EH (cell line): ENCODE data around the gene ERLEC1.
"Not testable (repeated sequence)": the region's sequence is repeated elsewhere in the genome, so short reads cannot be mapped to it uniquely, and the experiment has no call there.

Experiments
- DNase-seq: peaks from one replicate; pipeline ENCODE4 v3.0.0-alpha.2; 2015; ENCODE audit warnings: low read depth

Gene ERLEC1

GRCh38 chr2:53829980-53830290 lies 43.1 kb downstream of the ERLEC1 start:
- not testable (repeated sequence) for DNase-seq

- no peak for DNase-seq
Observed at GRCh38 chr2:53840580-53840979, 53.7 kb downstream of the ERLEC1 start.

GRCh38 chr2:53841651-53842050 lies 54.8 kb downstream of the ERLEC1 start:
- not testable (repeated sequence) for DNase-seq

- no peak for DNase-seq
Observed at GRCh38 chr2:53842891-53843290, 56.0 kb downstream of the ERLEC1 start.

- no peak for DNase-seq
Observed at GRCh38 chr2:53843595-53843994, 56.8 kb downstream of the ERLEC1 start.

GRCh38 chr2:53848062-53848461 lies 61.2 kb downstream of the ERLEC1 start:
- no peak for DNase-seq

- not testable (repeated sequence) for DNase-seq
Observed at GRCh38 chr2:53851052-53851757, 64.4 kb downstream of the ERLEC1 start.

GRCh38 chr2:53852532-53852931 lies 65.7 kb downstream of the ERLEC1 start:
- no peak for DNase-seq

GRCh38 chr2:53854678-53855077 lies 67.8 kb downstream of the ERLEC1 start:
- no peak for DNase-seq

GRCh38 chr2:53856272-53856671 lies 69.4 kb downstream of the ERLEC1 start:
- no peak for DNase-seq

- peak; percentile 36 for DNase-seq
Observed at GRCh38 chr2:53859206-53860181, 72.7 kb downstream of the ERLEC1 start, which contains the start of gene GPR75. Gene GPR75 (minus strand): TSS chr2:53859967. CDS start chr2:53854756, 5,211 bp downstream.

GRCh38 chr2:53861824-53862223 lies 75.0 kb downstream of the ERLEC1 start:
- DNase-seq, result no peak

- DNase-seq, result no peak
Observed at GRCh38 chr2:53863538-53864227, 76.8 kb downstream of the ERLEC1 start.

GRCh38 chr2:53865264-53865663 lies 78.4 kb downstream of the ERLEC1 start:
- DNase-seq, result no peak

- no peak for DNase-seq
Observed at GRCh38 chr2:53865962-53866361, 79.1 kb downstream of the ERLEC1 start.

GRCh38 chr2:53867169-53867568 lies 80.3 kb downstream of the ERLEC1 start:
- no peak for DNase-seq

- no peak for DNase-seq
Observed at GRCh38 chr2:53867773-53868172, 80.9 kb downstream of the ERLEC1 start.
